Erythroblast (primary cell): ENCODE data around the gene LHPP.

Experiments used
- GATA1 ChIP-seq: IDR thresholded peaks from 2 replicates; pipeline ENCODE4 v1.6.1; 2011; ENCODE audit warnings: low read depth, mild to moderate bottlenecking, control low read depth, low read length, moderate library complexity
- POLR2A ChIP-seq: IDR thresholded peaks from 2 replicates; pipeline ENCODE4 v1.6.1; 2011; ENCODE audit warnings: mild to moderate bottlenecking, low read length

DNA sequence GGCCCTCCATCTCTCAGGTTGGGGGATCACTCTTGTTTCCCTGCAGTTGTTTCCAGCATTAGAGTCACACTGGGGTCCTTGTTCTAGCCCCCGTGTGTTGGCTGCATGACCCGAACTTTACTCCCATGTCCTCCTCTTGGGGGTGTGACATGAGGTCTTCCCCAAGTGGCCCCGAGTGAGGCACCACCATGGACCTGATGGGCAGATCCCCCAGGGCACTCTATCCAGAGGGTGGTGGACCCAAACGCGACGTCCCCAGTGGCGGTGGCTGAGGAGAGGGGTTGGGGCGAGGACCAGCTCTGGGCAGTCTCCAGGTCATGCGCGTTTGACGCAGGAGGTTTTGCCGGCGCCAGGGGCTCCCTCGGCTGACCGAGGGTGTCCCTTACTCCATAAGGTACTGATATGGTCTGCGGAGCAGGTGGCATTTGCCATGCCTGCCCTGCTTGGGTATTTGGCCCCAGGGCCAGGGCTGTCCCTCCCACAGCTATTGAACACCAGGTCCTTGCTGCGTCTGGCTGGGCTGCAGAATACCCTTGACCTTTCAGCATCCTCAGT lies 131.9 kb downstream of the LHPP start:
- TF ChIP-seq POLR2A (no peak), GATA1 (no peak)
